Activated CD4-positive, alpha-beta T cell treated with anti-CD3 and anti-CD28 coated beads, Interleukin-2, Interleukin-6, amounts not matched to agents 100 ng/mL and 50 ng/mL, durations not matched to agents 16 hours and 8 hours (primary cell): Measurements from ENCODE around the gene CEP131.

Source experiments
- DNase-seq: peaks from one replicate; pipeline ENCODE4 v3.0.0-alpha.2; 2020

The CEP131 gene

DNA sequence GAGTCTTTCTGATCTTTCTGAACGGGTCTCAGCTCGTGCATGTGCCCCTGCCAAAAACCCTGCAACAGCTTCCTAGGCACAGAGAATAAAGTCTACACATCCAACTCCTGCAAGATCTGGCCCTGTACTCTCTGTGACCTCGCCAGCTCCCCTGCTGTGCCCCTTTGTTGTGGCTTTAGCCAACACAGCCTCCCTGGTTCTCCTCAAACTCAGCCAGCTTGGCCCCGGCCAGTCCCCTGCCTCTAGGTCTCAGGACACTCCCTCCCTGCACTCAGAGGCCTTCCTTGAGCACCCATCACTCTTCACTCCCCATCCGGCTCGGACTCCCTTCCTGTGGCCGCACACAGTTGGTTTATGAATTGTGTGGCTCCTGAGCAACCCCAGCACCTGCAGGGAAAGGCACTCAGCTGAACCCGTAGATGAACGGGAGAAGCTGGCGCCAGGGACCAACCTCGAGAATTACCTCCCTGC lies 1.4 kb downstream of the CEP131 start:
- no peak for DNase-seq

DNA sequence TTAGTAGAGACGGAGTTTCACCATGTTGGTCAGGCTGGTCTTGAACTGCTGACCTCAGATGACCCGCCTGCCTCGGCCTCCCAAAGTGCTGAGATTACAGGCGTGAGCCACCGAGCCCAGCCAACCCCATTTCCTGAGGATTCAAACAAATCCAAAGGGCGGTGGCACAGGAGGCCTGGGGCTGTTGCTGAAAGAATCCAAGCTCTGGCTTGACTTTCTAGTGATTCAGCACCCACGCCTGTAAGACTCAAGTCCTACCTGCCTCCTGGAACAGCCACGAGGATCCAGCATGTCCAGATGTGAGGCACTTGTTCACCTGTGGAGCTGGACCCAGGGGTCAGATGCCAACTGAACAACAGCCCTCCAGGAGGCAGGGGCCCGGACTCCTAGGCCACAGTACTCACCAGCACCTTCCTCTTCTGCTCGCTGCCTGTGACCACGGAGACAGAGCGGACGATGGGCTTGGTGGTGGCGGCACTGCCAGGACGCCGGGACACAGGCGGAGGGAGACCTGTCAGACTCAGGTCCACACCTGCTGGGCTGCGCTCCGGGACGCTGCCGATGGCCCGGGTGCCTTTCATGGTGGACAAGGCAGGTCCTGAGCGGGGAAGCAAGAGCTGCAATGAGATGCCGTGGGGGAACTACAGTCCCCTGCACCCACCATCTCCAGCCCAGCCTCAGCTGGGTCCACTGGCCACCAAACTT lies 3.1 kb downstream of the CEP131 start:
- no peak for DNase-seq

DNA sequence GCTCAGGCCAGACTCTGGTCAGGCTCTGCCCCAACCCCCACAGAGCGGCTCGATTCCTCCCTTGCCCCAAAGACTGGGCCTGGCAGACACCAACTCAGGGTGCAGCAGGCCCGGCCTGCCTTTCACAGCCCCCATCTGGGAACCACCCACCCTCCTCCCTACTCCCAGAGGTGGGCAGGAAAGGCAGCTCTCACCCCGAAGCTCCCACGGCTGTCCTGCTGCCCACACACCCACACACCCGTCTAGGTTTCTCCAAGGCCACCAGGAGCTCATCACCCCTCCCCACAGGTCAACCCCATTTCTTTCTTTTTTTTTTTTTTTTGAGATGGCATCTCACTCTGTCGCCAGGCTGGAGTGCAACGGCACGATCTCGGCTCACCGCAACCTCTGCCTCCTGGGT lies 3.8 kb downstream of the CEP131 start:
- DNase-seq: no peak

DNA sequence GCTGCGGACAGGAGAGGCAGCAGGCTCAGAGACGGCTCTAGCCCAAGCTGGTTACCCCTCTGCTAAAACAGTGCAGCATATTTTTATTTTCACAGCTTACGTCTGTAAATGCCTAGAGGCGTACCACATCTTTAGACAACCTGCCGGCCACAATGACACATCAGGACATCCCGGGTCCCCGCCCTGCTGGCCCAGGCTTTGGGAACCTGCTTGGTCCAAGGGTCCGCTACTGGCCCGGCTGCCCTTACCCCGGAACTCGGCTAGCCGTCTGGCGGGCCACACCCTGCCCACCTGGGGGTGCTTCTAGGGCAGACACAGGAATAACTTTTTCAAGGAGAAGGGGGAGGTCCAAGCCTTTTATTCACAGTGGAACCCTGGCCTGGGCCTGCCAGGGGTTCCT lies 4.3 kb downstream of the CEP131 start:
- no peak for DNase-seq

DNA sequence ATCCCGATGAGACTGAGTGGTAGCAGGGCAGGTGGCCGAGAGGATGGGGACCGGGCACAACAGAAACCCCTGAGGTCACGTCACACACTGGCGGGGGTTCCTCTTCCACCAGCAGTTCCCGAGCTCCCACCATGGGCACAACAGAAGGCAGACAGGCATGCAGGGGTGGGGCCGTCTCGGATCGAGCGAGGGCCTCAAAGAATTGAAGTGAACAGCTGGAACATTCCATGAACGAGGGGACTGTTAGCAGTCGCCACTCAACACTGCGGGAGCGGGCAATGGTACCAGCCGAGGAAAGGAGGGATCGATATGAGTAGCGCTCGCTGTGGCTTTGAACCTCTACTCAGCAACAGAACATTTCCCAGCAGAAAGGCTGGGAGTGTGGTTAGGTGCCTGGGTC lies 5.3 kb downstream of the CEP131 start:
- no peak for DNase-seq

DNA sequence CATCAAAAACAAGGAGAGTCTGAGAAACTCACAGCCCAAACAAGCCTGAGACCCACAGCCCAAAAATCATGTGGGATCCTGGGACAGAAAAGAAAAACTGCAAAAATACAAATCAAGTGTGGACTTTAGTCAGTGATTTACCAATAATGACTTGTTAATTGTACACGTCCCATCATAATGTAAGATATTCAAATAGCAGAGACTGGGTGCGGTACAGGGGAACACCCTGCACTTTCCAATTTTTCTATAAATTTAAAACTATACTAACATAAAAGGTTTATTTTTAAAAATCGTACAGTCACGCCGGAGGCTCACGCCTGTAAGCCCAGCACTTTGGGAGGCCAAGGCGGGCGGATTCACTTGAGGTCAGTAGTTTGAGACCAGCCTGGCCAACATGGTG lies 8.8 kb downstream of the CEP131 start:
- DNase-seq: no peak

DNA sequence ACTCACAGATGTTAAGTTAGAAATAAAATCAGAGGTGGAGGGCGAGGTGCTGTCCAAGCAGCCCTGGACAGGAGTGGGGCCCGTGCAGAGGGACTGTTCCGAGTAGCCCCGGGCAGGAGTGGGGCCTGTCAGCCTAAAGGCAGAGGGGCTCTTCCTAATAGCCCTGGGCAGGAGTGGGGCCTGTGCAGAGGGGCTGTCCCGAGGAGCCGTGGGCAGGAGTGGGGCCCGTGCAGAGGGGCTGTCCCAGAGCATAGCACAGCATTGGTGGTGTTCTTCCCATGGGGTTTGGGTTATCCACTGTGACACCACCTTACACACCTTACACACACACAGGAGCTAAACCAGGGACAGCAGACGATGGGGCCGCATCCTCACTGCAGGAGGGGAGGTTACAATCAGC lies 10.4 kb downstream of the CEP131 start:
- DNase-seq: no peak

DNA sequence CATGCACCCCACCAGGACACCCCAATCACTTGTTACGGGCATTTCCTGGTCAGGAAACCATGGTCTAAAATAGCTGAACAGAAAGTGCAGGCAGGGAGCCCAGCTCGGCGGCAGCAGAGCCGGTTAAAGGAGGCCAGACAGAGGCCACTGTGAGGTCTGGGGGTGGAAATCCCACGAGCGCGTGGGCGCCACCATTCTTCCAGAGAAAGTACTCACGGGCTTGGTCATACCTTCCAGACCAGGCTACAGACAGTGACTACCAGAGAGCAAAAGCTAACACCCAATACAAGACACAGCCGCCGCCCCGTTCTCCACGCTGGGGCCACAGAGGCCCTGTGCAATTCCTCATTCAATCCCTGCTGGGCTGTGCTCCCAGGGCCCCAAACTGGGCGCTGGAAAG lies 11.9 kb downstream of the CEP131 start:
- no peak for DNase-seq

DNA sequence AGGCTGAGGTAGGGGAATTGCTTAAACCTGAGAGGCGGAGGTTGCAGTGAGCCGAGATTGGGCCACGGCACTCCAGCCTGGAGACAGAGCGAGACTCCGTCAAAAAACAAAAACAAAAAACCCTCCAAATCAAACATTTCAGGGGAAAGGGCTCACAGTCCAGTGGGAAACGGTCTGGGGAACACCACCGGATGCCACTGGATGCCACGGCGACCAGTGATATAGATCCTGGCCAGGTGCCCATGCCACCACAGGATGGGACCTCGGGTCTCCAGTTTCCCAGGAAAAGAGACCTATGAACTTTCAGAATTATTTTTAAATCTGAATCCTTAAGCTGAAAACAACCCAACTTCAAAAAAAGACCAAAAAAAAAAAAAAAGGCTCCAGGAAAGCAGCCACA lies 12.3 kb downstream of the CEP131 start:
- no peak for DNase-seq

DNA sequence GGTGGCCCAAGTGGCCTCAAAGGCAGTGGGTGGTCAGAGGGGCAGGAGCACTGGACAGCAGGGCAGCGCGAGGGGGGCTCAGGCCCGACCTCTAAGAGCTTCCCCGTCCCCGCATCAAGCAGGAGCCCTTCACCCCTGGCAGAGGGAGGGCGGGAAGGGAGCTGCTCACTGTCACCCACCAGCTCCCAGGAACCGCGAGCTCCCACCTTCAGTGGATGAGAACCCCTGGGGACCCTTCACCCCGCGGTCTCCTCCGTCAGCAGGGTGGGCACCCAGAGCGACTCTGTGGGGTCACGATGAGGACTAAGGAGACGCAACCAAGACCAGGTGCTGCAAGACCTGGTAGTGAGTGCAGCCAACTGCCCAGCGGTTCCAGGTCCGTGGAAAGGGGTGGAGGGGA lies 13.6 kb downstream of the CEP131 start:
- DNase-seq: no peak

DNA sequence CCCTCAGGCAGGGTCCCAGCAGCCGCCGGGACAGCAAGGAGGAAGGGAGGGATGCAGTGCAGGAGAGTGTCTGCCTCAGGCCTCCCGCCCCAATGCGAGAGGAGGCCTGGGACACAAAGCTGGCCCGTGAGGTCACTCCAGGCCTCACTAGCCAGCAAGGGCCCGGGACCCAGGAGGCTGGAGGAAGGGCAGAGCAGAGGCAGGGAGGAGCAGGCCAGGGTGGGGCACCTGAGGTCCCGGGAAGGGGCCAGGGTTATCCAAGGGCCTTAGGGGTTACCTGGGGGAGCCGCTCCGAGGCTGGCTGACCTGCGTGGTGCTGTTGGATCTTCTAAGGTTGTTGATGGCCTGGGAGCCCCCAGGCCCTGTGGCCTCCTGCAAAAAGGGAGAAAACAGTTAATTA lies 14.1 kb downstream of the CEP131 start:
- no peak for DNase-seq

DNA sequence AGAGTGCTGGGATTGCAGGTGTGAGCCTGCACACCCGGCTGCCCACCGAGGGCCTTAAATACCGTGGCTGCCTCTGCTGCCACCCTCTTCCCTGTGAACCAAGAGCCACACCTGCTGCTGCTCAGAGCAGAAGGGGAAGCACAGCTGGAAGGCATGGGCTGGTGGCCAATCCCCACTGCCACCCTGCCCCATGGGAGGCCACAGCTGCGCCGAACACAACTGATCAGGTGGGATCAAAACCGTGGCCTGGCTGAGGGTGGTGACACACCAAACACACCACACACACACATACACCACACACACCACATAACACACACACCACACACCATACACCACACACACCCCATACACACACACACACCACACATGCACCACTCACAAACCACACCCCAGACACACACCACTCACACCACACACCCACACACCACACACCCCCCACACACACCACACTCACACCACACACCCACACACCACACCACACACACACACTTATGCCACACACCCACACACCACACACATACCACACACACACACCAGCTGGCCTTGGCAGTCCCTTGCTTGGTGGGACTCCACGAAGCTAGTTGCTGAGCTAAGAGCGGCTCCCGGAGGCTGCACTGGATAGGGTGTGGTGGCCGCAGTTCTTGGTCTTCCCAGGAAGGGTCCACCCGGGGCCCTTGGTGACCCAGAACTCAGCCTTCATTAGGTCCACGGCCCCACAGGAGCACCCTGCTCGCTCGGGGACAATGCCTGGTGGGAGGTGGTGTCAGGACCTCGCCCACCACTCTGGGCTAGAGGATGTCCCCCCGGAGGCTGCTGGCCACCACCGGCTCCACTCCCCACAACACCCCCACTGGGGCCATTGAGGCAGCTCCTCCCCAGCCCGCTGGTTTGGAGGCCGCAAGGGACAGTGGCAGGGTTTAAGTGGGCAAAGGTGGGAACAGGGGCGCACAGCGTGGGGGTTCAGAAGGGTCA lies 14.9 kb downstream of the CEP131 start:
- DNase-seq: no peak

DNA sequence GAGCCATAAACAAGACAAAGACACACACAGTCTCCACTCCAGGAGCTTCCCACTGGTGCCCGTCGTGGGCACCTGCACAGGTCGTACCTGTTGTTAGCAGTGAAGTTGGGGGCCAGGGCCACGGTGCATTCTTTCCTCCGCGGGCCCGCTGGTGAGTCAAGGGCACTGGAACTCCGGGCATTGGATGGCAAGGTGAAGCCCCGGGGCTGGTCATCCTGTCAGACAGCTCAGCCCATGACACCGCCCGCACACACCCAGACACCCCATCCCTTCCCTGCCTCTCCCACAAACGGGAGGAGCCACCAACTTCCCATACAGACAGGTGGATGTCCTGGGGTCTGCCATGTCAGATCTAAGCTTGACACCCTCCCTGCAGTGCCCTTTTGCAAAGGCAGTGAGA lies 16.1 kb downstream of the CEP131 start:
- DNase-seq: no peak

DNA sequence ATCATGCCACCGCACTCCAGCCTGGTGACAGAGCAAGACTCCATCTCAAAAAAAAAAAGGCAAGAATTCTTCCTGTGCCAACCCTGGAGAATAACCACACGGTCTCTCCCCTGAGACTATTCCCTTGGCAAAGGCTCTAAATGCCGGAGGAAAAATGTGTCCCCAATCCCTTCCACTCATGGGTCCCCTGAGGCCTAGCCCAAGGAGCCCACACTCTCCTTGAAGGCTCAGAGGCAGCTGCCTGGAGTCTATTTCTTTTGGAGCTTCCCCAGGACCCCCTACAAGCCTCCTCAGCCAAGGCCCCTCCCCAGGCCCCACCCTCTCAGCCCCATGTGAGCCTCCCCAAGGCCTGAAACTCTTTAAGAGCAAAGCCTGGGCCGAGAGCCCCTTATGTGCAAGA lies 16.6 kb downstream of the CEP131 start:
- DNase-seq: no peak

DNA sequence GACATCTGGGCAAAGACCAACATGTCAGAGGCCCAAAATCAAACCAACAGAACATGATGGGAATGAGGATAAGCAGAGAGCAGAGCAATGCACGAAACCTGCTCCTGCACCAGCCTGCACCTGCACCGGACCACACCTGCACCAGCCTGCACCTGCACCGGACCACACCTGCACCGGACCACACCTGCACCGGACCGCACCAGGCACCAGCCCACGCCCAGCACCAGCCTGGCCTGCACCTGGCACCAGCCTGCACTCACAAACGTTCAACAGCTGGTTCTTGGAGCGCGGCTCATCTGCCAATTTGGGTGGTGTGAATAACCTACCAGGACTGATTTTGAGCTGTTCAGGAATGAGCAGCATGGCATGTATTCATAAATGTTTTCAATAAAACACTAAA lies 18.2 kb downstream of the CEP131 start:
- no peak for DNase-seq

DNA sequence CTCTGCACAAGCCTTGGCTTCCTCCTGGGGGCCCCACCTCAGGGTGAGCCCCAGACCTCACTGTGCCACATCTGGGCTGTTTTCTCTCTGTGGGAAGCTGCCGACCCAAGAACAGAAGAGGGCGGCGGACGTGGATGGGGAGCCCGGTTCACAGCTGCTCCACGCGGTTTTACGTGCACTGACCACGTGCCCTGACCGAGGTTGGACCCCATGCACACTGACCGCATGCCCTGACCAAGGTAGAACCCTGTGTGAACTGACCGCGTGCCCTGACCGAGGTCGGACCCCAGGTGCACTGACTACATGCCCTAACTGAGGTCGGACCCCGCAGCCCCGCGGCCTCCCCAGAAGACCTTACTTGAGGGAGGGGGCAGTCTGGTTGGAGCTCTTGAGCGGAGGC lies 19.6 kb downstream of the CEP131 start:
- DNase-seq: no peak

DNA sequence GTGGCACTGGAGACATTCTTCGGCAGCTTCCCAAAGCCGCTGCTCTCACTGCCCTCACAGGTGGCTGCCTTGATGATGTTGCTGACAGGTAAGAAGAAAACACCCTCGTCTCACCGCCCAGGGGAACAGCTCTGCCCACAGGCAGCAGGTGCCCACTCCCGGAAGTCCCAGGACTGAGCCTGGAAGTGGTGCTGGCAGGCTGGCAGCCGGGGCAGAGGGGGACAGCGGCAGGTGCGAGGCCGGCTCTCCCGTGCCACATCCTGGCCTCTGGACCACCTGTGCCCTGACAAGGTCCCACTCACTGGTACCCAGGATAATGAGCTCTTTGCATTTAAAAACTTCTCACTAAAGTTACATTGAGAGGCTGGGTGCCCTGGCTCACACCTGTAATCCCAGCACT lies 20.4 kb downstream of the CEP131 start:
- no peak for DNase-seq

DNA sequence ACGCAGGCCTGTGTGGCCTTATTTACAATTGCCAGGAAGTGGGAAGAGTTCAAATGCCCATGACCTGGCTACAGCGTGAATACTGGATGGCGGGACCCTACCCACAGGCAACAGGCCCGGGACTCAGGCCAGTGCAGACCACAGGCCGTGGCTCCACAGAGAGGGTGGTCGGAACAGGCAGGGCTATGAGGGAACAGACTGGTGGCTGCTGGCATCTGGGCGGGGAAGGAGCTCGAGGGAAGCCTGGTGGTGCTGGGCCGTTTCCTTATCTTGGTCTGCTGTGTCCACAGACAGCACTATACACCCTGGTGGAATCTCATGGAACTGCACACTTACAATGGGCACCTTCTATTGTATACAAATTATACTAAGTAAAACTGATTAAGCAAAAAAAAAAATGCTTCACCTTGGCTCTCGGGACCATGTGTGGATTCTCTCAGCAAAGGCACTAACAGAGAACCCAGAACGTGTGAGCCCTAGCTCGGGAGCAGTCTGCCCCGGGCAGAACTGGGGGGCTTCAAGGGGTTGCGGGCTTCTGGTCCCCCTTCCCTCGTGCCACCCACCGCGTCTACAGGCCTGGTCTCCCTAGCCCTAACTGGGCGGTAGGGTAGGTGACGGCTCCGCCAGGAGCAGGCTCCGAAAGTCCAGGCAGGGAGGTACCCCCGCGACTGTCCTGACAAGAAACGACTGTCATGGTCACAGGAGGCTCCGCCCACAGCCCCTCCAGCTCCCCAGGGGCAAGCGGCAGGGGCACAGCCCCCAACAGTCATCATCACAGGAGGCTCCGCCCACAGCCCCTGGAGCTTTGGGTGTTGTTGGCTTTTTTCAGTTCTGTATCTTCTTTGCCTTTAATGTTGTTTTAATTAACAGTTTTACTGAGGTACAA lies 21.8 kb downstream of the CEP131 start:
- DNase-seq: peak; percentile 42

DNA sequence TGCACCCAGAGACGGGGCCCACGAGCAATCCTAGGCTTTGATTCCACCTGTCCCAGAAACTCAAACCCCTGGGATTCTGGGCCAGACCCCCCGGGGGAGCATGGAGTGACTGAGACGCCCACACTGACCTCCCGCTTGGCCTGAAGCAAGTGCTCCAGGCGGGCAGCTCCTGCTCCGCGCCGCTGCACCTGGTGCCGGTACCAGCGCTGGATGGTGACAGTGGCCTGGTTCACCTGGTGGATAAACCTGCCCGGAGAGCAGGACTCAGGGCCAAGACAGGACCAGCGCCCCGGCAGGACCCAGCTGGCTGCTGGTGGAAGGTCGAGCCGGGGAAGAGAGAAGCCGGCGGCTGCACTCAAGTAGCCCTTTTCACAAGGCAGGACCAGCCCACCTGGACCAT lies 22.6 kb downstream of the CEP131 start:
- DNase-seq: no peak

DNA sequence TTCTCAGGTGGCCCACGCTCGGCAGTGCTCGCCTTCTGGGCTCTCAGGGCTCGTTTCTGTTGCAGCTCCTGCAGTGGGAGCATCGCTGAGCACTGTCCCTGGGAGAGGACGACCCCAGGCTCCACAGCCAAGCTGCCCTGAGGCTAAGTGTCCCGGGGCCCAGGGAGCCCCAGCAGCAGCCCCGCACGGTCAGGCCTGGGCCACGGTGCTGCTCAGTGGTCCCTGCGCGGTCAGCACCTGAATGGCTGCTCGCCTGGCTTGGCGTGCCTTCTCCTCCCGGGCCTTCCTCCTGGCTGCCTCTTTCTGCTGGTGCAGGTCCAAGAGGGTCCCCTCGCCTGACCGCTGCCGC lies 23.3 kb downstream of the CEP131 start:
- no peak for DNase-seq

DNA sequence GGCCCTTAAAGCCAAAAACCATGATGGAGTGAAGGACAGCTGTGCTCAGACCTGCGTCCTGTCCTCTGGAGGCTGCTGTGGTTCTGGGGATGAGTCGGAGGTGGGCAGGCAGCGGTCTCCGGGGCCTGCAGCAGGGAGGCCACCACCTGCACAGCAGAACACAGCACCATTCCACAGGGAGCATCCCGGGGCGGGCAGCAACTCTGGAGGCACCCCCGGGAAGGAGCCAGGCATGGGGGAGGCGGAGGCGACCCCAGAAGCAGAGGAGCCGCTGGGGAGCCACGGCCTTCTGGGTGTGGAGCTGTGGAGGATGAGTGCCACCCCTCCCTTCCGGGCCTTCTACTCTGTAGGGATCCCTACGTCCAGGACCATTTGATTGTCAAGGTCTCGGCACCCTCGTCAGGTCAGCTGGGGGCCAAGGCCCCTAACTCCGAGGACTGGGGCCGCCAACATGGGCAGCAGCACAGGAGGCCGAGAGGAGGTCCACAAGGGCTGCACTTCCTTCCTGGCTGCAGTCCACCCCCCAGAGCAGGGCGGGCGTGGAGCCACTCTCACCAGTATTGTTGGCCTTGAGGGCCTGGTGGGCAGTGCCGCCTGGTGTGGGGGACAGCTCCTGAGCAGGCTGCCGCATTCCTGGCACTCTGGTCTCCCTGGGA lies 23.8 kb downstream of the CEP131 start:
- no peak for DNase-seq

DNA sequence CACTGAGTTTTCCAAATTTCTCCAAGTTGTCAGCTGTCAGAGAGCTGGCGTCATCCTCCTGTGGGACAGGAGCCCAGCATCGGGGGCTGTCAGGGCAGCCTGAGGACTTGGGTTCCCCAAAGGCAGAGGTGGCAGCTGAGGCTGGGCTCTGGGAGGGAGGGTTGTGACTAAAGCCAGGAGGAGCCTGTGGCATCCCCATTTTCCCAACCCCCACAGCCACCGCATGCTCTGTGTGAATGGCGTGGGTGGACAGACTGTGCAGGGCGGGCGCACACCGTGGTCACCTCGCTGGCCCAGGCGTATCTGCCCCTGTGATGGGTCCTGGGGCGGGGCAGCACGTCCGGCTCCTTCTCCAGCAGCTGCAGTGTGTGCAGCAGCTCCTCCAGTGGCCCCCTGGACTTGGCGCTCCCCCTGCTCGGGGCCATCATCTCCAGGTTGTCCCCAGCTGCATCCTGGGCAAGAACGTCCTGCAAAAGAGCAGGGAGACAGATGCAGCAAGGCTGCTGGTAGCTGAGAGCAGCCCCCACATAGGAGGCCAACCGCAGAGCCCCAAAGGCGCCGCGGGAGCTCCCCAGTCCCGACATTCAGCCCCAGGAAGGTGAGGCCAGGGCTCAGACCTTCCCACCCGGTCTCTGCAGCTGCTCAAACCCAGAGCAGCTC lies 24.8 kb downstream of the CEP131 start:
- DNase-seq: no peak
